MM.1S (cell line): Measurements from ENCODE around the gene IGF2BP3.

Source experiments
- EZH2 ChIP-seq: fragments of 300-600 bp; sonication (generic); optimal IDR thresholded peaks from 2 replicates; pipeline ENCODE3; 2017; ENCODE audit warnings: low read depth, mild to moderate bottlenecking, antibody characterized with exemption, low read length, mixed read lengths
- EZH2phosphoT487 ChIP-seq: fragments of 300-600 bp; sonication (generic); IDR thresholded peaks from 2 replicates; pipeline ENCODE4 v1.6.1; 2018; ENCODE audit warnings: antibody characterized with exemption, low read length
- TF ChIP-seq, protein P1 (sequence below): fragments of 300-600 bp; sonication (generic); IDR thresholded peaks from 2 replicates; pipeline ENCODE4 v1.5.1; 2016; ENCODE audit warnings: antibody characterized with exemption, low read length, mixed read lengths

DNA sequence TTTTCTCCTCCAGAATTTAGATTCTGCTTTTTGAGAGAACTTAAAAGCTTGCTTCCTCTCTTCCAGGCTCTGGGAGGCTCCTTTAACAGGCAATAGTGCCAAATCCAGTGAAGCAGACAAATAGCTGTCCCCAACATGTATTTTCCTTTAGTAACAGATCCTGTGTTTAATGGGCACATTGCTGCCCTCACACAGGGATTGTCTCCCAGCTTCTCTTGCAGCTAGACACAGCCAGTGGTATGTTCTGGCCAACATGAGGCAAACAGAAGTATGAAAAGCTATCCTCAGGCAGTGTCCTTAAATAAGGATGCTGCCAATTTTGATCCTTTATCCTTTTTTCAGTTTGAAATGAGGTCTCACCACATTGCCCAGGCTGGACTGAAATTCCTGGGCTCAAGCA, 132.9 kb downstream of the IGF2BP3 start:
- TF ChIP-seq EZH2 (no peak), EZH2phosphoT487 (no peak)
- TF ChIP-seq, protein P1, sequence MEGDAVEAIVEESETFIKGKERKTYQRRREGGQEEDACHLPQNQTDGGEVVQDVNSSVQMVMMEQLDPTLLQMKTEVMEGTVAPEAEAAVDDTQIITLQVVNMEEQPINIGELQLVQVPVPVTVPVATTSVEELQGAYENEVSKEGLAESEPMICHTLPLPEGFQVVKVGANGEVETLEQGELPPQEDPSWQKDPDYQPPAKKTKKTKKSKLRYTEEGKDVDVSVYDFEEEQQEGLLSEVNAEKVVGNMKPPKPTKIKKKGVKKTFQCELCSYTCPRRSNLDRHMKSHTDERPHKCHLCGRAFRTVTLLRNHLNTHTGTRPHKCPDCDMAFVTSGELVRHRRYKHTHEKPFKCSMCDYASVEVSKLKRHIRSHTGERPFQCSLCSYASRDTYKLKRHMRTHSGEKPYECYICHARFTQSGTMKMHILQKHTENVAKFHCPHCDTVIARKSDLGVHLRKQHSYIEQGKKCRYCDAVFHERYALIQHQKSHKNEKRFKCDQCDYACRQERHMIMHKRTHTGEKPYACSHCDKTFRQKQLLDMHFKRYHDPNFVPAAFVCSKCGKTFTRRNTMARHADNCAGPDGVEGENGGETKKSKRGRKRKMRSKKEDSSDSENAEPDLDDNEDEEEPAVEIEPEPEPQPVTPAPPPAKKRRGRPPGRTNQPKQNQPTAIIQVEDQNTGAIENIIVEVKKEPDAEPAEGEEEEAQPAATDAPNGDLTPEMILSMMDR: no peak
